Subcutaneous adipose tissue (tissue), 4 donors: ENCODE data around the gene RIOK2. TPM values are rescaled to one million over a fixed set of nuclear protein-coding genes. Genes with fewer than 3 reads are reported as not detected.

Experiments
- total RNA-seq, 4 donors: library from RNA; depleted of rRNA; stranded (reverse); fragments of >200 nt; gene quantifications; one replicate each; pipeline ENCODE4 v1.1.0, GENCODE V29; 2016
- TF ChIP-seq, protein P1 (sequence below): fragments of 450-650 bp; IDR thresholded peaks from one replicate; pipeline ENCODE4 v1.5.1; 2016; ENCODE audit warnings: low read depth, mild to moderate bottlenecking, control low read depth, antibody characterized with exemption, moderate library complexity

The RIOK2 gene
- total RNA-seq, 4 donors from 2014 or later: 9.6 to 25.1 (median 13.6) TPM

DNA sequence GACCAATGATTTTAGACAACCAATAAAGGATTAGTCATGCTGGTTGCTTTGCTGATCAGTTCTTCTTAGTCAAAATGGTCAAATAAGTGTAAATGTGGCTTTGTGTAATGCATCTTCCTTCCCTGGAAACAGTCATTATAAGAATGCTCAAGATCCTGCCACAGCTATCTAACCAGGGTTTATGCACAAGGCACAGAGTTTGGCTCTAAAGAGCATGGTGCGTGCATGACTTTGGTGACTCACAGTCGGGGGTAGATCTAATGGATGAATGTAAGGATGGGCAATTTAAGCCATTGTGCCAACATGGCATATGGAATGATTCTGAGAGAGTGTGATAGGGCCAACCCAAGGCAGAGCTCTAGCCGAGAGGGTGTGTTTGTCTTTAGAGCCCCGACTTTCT lies 47.2 kb downstream of the RIOK2 start:
- TF ChIP-seq, protein P1, sequence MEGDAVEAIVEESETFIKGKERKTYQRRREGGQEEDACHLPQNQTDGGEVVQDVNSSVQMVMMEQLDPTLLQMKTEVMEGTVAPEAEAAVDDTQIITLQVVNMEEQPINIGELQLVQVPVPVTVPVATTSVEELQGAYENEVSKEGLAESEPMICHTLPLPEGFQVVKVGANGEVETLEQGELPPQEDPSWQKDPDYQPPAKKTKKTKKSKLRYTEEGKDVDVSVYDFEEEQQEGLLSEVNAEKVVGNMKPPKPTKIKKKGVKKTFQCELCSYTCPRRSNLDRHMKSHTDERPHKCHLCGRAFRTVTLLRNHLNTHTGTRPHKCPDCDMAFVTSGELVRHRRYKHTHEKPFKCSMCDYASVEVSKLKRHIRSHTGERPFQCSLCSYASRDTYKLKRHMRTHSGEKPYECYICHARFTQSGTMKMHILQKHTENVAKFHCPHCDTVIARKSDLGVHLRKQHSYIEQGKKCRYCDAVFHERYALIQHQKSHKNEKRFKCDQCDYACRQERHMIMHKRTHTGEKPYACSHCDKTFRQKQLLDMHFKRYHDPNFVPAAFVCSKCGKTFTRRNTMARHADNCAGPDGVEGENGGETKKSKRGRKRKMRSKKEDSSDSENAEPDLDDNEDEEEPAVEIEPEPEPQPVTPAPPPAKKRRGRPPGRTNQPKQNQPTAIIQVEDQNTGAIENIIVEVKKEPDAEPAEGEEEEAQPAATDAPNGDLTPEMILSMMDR: no peak

DNA sequence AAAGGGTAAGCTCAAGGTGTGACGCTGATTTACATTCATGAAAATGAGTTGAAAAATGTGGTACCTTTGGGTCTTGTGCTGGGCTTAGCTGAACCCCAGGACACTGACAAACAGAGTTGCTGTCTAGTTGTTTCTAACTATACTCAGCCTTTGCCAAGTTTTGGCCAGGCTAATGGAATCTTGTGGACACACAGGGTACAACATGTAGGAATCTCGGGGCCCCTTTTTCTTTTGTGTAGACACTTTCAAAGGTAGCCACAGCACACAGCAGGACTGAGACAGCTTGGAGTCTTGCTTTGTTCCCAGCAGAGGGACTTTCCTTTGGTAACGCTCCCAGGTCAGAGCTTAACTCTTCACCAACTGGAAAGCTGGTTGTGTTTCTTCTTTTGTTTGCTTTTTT lies 48.4 kb downstream of the RIOK2 start:
- TF ChIP-seq, protein P1: no peak

DNA sequence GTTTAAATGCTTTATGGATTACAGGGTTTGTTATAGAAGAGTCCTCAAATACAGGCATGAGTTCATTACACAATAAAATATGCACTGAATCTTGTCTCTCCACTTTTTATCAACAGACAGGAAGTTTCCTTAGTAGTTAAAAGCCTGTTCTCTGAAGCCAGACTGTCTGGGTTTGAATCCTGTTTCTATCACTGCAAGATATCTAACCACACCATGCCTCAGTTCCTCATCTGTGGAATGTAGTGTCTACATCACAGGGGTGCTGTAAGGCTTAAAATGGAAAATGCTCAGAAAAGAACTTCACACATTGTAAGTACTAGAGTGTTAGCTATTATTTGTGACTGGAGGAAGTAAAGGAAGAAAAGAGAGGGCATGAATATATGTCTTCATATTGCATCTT lies 49.9 kb downstream of the RIOK2 start:
- TF ChIP-seq, protein P1: no peak

DNA sequence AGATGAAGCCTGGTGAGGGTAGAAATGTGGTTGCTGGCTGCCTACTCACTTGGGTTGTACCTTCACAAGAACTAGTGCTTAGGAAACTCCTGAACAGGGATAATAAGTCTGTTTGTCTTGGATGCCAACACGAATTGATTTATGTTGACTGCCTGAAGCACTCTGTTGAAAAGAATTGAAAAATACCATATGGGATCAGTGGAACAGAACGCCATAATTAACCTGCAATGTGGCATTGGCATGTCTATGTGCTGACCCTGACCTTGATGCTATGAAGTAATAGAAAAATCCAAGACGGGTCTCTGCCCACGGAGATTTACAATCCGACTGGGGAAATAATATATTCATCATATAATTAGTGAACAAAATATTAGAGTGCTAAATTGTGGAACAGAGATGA lies 51.1 kb downstream of the RIOK2 start:
- TF ChIP-seq, protein P1: no peak

DNA sequence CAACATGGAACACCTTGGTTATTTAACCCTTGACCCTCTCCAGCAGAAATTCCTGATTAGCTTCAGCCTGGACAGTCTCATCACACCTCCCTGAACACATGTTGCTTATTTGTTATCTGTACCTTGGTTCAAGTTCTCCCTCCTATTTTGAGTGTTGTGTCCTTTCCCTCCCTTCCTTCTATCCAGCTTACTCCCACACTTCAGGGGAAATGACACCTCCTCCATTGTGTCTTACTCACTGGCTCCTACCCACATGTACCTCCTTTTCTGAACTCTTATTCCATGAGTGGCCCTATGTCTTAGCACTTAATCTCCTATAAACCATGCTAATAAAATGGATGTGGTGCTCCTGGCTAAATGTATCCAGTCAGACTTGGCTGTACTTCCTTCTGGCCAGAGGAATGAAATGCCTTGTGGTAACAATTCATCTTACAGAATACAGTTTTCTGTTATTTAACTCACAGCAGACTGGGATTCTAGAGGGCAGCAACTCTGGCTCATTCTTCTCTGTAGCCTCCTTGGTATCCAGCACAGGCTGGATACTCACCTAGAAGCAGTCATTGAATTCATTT lies 51.8 kb downstream of the RIOK2 start:
- TF ChIP-seq, protein P1: no peak

DNA sequence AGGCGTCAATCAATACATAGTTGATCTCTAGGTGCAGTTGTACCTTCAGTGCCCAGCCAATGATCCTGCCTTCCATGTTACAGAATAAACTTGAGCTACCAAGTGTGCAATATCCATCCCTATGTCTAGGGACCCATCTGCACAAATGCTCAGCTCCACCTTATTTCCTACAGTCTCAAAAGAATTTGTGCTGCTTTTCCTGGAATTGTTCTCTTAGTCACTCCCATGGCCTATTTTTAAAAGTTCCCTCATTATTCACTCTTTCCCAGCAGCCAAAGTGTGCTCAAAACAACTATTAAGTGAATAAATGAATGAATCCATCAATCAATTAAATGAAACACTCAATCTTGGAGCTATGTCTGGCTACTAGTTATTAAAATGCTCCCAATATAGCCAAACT lies 55.3 kb downstream of the RIOK2 start:
- TF ChIP-seq, protein P1: no peak

DNA sequence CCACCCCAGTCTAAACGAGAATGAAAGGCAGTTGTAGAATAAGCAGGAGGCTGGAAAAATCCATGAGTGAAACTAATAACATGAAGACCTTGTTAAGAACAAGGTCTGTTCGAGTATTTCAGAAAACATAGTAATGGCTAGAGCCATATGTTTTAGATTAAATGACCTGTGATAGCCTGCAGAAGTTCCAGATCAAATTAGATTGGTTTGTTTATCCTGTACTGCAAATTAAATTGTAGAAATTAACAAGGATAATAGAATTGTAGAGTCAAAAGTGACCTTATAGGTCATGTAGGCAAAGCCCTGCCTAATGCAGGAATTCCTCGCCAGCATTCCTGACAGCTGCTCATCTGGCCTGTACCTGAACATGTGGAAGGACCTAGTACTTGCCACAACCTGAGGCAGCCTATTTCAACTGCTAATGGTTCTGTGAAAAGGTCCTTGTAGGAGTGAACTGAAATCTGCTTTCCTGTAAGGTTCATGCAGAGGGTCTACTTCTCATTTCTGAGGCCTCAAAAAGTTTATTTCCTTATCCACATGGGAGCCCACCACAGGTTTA lies 57.8 kb downstream of the RIOK2 start:
- TF ChIP-seq, protein P1: no peak
